B cell (primary cell): ENCODE measurements around the gene CHODL. TPM values are rescaled to one million over a fixed set of nuclear protein-coding genes. Genes with fewer than 3 reads are reported as not detected.

Experiments used
- ATAC-seq: fragments of 200-7000 bp; cut with Tn5 transposase; one replicate; pipeline ENCODE4 v1.10.0; 2021; ENCODE audit warnings: low read depth, mild to moderate bottlenecking, moderate number of reproducible peaks, moderate library complexity
- CTCF ChIA-PET: fragments of 350-600 bp; sonication (Branson Sonifier 250); formaldehyde crosslinking; loops from one replicate; lab custom pipeline; 2021; ENCODE audit warnings: antibody characterized with exemption, inconsistent platforms; lab: Charles Lee
- POLR2A ChIA-PET: fragments of 350-600 bp; sonication (Branson Sonifier 250); formaldehyde crosslinking; loops from one replicate; lab custom pipeline; 2021; ENCODE audit warnings: antibody characterized with exemption; lab: Charles Lee
- DNase-seq: peaks from one replicate; pipeline ENCODE4 v3.0.0; 2013
- H2AFZ ChIP-seq: 2 replicates; pipeline ENCODE4 v1.6.1; 2012; ENCODE audit warnings: mild to moderate bottlenecking, low read depth, low read length; ENCODE audit not compliant: insufficient read depth, poor library complexity, severe bottlenecking
- H3K27ac ChIP-seq, 2 donors: 1 replicate in 1 of 2; 2 replicates in 1 of 2; pipeline ENCODE4 v1.5.1; 2012 to 2013; ENCODE audit warnings: low read length in 2 of 2, mild to moderate bottlenecking in 2 of 2, moderate library complexity in 1 of 2
- H3K27me3 ChIP-seq, 4 experiments: fragments of 200-600 bp in 1 of 4; sonication (generic) in 1 of 4; replicated peaks in 1 of 4; 1 replicate in 2 of 4; 2 replicates in 2 of 4; pipeline versions ENCODE4 v1.6.1 to v1.7.0; 2013 to 2016; ENCODE audit warnings: low read length in 3 of 4, mild to moderate bottlenecking in 2 of 4, mixed read lengths in 1 of 4, moderate library complexity in 1 of 4; ENCODE audit not compliant: insufficient read depth in 4 of 4, control insufficient read depth in 3 of 4; ENCODE audit errors: control extremely low read depth in 1 of 4
- H3K36me3 ChIP-seq, 2 experiments: replicated peaks in 1 of 2; 1 replicate in 1 of 2; 2 replicates in 1 of 2; pipeline versions ENCODE4 v1.6.1 to v1.7.1; 2013; ENCODE audit warnings: low read length in 1 of 2; ENCODE audit not compliant: insufficient read depth in 2 of 2, control insufficient read depth in 1 of 2; ENCODE audit errors: control extremely low read depth in 1 of 2, extremely low read depth in 1 of 2
- H3K4me1 ChIP-seq, 2 donors: fragments of 200-600 bp in 1 of 2; sonication (generic) in 1 of 2; 1 replicate in 1 of 2; 2 replicates in 1 of 2; pipeline versions ENCODE4 v1.5.1 to v1.6.1; 2013 to 2017; ENCODE audit warnings: low read length in 2 of 2; ENCODE audit not compliant: control insufficient read depth in 2 of 2, insufficient read depth in 2 of 2
- H3K4me2 ChIP-seq: replicated peaks from 2 replicates; pipeline ENCODE3; 2012; ENCODE audit warnings: mild to moderate bottlenecking, low read depth, low read length; ENCODE audit not compliant: poor library complexity, severe bottlenecking
- H3K4me3 ChIP-seq, 5 experiments: fragments of 200-600 bp in 1 of 5; sonication (generic) in 1 of 5; 1 replicate in 3 of 5; 2 replicates in 2 of 5; pipeline versions ENCODE4 v1.5.1 to v1.7.0; 2011 to 2016; ENCODE audit warnings: low read length in 4 of 5, mild to moderate bottlenecking in 4 of 5, low read depth in 2 of 5, control low read depth in 1 of 5, moderate library complexity in 1 of 5; ENCODE audit not compliant: insufficient read depth in 1 of 5; ENCODE audit errors: control extremely low read depth in 1 of 5, extremely low read depth in 1 of 5
- H3K79me2 ChIP-seq: fragments of 200-600 bp; sonication (generic); one replicate; pipeline ENCODE4 v1.6.0; 2016; ENCODE audit warnings: low read length; ENCODE audit not compliant: control insufficient read depth, insufficient read depth
- H3K9ac ChIP-seq: fragments of 200-600 bp; sonication (generic); 2 replicates; pipeline ENCODE4 v1.6.1; 2017; ENCODE audit warnings: mild to moderate bottlenecking, low read length, moderate library complexity
- H3K9me3 ChIP-seq, 3 donors: one replicate each; pipeline versions ENCODE4 v1.6.1 to v1.7.1; 2013; ENCODE audit warnings: low read length in 2 of 3; ENCODE audit not compliant: control insufficient read depth in 2 of 3, insufficient read depth in 1 of 3; ENCODE audit errors: control extremely low read depth in 1 of 3
- H4K20me1 ChIP-seq: 2 replicates; pipeline ENCODE4 v1.6.0; 2012; ENCODE audit warnings: mild to moderate bottlenecking, low read length; ENCODE audit not compliant: insufficient read depth, control insufficient read depth, poor library complexity, severe bottlenecking
- H3K27ac Mint-ChIP-seq: one replicate; pipeline ENCODE4 v1.8.0; 2021; ENCODE audit warnings: mixed read lengths
- H3K27me3 Mint-ChIP-seq: one replicate; pipeline ENCODE4 v1.8.0; 2021; ENCODE audit warnings: mixed read lengths
- H3K4me1 Mint-ChIP-seq: one replicate; pipeline ENCODE4 v1.8.0; 2021; ENCODE audit warnings: mixed read lengths
- H3K4me3 Mint-ChIP-seq: one replicate; pipeline ENCODE4 v1.8.0; 2021; ENCODE audit warnings: mixed read lengths
- H3K9me3 Mint-ChIP-seq: one replicate; pipeline ENCODE4 v1.8.0; 2022; ENCODE audit warnings: mixed read lengths; ENCODE audit not compliant: insufficient read depth
- CTCF ChIP-seq: fragments of 200-600 bp; IDR thresholded peaks from one replicate; pipeline ENCODE4 v1.8.0; 2022; ENCODE audit warnings: antibody characterized with exemption, mild to moderate bottlenecking
- EZH2 ChIP-seq: IDR thresholded peaks from 2 replicates; pipeline ENCODE4 v1.6.1; 2012; ENCODE audit warnings: borderline replicate concordance, low read depth, mild to moderate bottlenecking, moderate library complexity, low read length; ENCODE audit not compliant: insufficient read depth, poor library complexity, severe bottlenecking
- WGBS: methylation state at CpG from one replicate; pipeline ENCODE4 v1.1.5; 2013; ENCODE audit warnings: missing lambda C conversion rate; ENCODE audit not compliant: insufficient coverage; 5-methylcytosine and 5-hydroxymethylcytosine counted together
- intact Hi-C: fragments of 100-400 bp; cut with micrococcal nuclease; formaldehyde crosslinking; loops from one replicate; pipeline ENCODE4 v1.10.0; 2022
- polyA minus RNA-seq: library from RNA; depleted of rRNA, polyadenylated mRNA; stranded (reverse); fragments of >200 nt; gene quantifications from 2 replicates; pipeline ENCODE4 v1.2.3, GENCODE V29; 2012
- polyA plus RNA-seq: library from polyadenylated mRNA; depleted of rRNA; stranded (reverse); fragments of >200 nt; gene quantifications from 2 replicates; pipeline ENCODE4 v1.2.3, GENCODE V29; 2012
- total RNA-seq, 2 donors: library from RNA; stranded (reverse); fragments of 120-200 nt in 1 of 2; gene quantifications; 1 replicate in 1 of 2; 2 replicates in 1 of 2; pipeline versions ENCODE4 v1.2.3 to v1.2.4, GENCODE V29; 2013 to 2022

Gene CHODL
- 0.19 and 0.20 TPM in 2 replicates for total RNA-seq
- total RNA-seq (2013), result 2.3 TPM
- 0.04 TPM in 1 of 2 replicates, not detected in the other for polyA plus RNA-seq
- 0.07 TPM in 1 of 2 replicates, not detected in the other for polyA minus RNA-seq

DNA sequence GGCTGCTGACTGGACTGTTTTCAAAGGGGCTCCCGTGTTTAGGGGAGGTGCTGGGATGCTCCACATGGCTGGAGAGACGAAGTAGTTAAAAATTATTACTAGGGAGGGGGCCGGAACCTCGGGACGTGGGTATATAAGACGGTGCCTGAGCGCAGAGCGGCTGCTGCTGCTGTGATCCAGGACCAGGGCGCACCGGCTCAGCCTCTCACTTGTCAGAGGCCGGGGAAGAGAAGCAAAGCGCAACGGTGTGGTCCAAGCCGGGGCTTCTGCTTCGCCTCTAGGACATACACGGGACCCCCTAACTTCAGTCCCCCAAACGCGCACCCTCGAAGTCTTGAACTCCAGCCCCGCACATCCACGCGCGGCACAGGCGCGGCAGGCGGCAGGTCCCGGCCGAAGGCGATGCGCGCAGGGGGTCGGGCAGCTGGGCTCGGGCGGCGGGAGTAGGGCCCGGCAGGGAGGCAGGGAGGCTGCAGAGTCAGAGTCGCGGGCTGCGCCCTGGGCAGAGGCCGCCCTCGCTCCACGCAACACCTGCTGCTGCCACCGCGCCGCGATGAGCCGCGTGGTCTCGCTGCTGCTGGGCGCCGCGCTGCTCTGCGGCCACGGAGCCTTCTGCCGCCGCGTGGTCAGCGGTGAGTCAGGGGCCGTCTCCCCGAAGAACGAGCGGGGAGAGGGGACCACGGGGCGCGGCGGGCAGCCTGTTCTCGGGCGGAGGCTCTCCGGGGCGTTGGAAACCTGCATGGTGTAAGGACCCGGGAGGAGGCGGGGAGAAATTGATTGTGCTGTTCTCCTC lies at the start of gene CHODL:
Gene CHODL, plus strand, starts transcription at position 163 of the 793 bp plus-strand sequence. Its CDS starts 391 bp downstream, at position 554.
- 13% methylated on average over 62 of the region's 72 CpGs for WGBS

More for the DNA sequence above, at the start of gene CHODL:
- Histone ChIP-seq H3K4me3 (no peak within 1 kb of the TSS), H3K27ac (no peak within 1 kb of the TSS), H2AFZ (no peak within 1 kb of the TSS), H3K36me3 (no peaks in the 10 kb centered on the region), H3K9ac (no peak within 1 kb of the TSS), H3K4me1 (no peaks in the 10 kb centered on the region), H3K27me3 (peaks cover 0 to 15% (median 9%) of the 10 kb centered on the region in 4 experiments), H3K79me2 (no peaks in the 10 kb centered on the region), H4K20me1 (no peaks in the 10 kb centered on the region), H3K9me3 (peaks cover 0 to 11% (median 0%) of the 10 kb centered on the region in 3 donors), H3K4me2 (no peak within 1 kb of the TSS)
- intact Hi-C loops, result no loop called here
- peaks cover 11% of the 10 kb centered on the region for H3K27me3 Mint-ChIP-seq
- H3K4me1 Mint-ChIP-seq, result no peaks in the 10 kb centered on the region
- ChIA-PET CTCF (no interaction called here), POLR2A (no interaction called here)
- H3K9me3 Mint-ChIP-seq, result no peaks in the 10 kb centered on the region
- no peak for DNase-seq
- H3K4me3 Mint-ChIP-seq, result no peak within 1 kb of the TSS
- TF ChIP-seq CTCF (no peak), EZH2 (no peak)
- no peak for ATAC-seq
- H3K27ac Mint-ChIP-seq, result no peak within 1 kb of the TSS
